OCI-LY1 (cell line): ENCODE measurements around the gene NCDN.

Experiments
- CTCF ChIP-seq: fragments of 200-600 bp; sonication (generic), shearing (Covaris generic); IDR thresholded peaks from 2 replicates; pipeline ENCODE4 v1.5.1; 2017; ENCODE audit warnings: mild to moderate bottlenecking, antibody characterized with exemption, low read length, moderate library complexity, mixed read lengths
- EZH2 ChIP-seq: fragments of 200-600 bp; sonication (generic), shearing (Covaris generic); IDR thresholded peaks from 2 replicates; pipeline ENCODE4 v1.8.0; 2017; ENCODE audit warnings: borderline replicate concordance, mixed run types, mild to moderate bottlenecking, antibody characterized with exemption, low read length, moderate library complexity, mixed read lengths

- TF ChIP-seq CTCF: no peak
- TF ChIP-seq EZH2: no peak
These were observed 17.2 kb downstream of the NCDN start for GRCh38 chr1:35574655-35575415.
